HG03064 (cell line): ENCODE data around the gene CYP11A1.

Experiments used
- ATAC-seq: cut with Tn5 transposase; IDR thresholded peaks from one replicate; pipeline ENCODE4 v1.9.1; 2021; ENCODE audit warnings: low read depth; ENCODE audit not compliant: unreplicated experiment

The CYP11A1 gene

DNA sequence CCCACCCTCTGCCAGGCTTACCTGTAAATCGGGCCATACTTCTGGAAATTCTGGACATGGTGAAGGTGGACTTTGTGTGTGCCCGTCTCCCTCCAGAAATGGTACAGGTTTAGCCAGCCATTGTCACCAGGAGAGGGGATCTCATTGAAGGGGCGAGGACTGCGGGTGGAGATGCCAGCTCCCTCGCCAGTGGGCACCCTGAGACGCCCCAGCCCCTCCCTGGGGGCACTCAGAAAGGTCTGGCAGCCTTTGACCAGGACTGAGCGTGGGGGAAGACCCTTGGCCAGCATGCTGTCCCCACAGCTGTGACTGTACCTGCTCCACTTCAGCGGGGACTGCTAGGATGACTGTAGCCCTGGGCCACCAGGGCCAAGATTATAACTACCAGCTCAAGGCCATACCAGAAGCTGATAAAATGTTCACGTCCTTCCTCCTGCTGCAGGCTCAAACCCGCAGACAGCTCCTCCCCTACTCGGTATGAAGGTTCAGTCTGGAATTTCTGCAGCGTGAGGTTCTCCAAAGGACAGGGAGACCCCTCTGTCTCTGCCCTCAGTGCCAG lies at the start of gene CYP11A1:
Gene CYP11A1, minus strand, starts transcription at position 351 of the 559 bp plus-strand sequence. Its CDS starts 61 bp downstream, at position 290.
- no peak for ATAC-seq

- ATAC-seq = no peak
Measured at GRCh38 chr15:74417225-74417624, 49.8 kb upstream of the CYP11A1 start.

DNA sequence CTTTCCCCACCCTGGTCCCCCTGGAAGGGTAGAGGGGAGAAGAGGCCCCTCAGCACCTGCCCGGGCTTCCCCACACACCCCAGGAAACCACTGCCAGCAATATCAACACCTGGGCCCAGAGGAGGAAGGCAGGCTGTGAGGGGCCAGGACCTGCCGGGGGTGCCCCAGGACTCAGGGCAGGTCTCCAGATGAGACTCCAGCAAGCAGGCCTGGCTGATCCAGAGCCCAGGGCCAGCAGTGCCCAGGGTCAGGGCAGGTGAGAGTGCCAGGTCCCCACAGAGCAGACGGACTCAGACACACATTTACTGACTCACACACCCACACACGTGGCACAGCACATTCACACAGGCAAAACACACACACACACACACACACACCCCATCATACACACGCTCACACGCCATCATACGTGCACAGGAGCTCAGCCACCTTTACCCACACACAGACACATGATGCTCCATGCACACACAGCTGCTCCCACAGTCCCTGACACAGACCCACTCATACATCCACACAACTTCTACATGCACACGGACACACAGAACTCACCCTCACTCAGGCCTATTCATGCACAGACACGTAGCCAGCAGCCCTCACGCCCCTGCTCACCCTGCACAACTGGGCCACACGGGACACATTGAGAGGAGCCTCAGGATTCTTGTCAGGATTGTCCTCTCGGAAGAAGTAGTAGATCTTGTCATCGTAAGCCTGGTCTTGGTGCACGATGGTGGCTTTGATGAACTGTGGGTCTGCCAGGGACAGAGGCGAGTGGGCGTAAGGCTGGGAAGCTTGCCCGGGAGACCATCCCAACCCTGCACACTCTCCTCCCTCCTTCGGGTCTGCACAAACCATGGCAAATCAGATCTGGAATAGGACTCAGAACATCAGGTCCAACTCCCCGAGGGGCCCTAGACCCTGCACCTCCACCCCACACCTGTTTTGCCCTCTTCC lies 48.8 kb upstream of the CYP11A1 start:
- ATAC-seq = no peak

GRCh38 chr15:74414603-74415338 lies 47.3 kb upstream of the CYP11A1 start:
- no peak for ATAC-seq

DNA sequence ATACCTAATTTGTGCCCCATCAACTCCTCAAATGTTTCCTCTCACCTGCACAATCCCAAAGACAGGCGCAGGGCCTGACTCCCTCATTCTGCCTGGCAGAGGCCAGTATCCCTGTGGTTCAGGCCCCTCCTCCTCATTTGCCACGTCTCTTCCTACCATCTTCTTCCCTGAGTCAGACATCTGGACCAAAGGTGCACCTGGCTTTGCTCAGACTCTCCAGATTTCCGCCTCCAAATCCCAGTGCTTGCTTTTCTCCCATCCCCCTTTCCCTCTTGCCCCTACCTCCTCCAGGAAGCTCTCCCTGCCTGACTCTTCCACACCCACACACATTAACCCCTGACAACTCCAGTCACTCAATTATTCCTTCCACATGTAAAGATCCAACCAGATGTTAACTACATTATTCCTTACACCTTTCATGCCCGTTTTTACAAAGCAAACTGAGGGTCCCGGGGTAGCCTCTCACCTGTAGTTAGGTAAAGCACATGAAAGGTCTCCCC lies 46.7 kb upstream of the CYP11A1 start:
- ATAC-seq = no peak

GRCh38 chr15:74413350-74414080 lies 46.1 kb upstream of the CYP11A1 start:
- no peak for ATAC-seq

- ATAC-seq = no peak
Measured at GRCh38 chr15:74412159-74412558, 44.7 kb upstream of the CYP11A1 start.

DNA sequence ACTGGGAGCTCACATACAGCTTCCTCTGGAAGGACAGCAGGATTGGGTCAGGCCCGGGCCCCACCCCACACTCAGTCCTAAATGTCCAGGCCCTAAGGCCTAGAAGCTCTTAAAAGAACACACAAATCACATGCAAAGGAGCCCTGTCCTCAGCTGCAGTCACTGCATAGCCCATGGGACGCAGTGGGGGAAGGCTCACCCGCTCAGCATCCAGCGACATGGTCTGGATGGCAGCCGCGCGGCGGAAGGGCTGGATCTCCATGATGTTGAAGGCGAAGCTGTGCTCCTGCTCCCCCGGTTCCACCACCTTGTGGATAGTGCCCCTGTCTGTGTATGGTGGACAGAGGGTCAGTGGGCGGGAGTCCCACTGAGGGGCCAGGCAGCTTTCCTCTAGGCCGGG lies 44.2 kb upstream of the CYP11A1 start:
- no peak for ATAC-seq

DNA sequence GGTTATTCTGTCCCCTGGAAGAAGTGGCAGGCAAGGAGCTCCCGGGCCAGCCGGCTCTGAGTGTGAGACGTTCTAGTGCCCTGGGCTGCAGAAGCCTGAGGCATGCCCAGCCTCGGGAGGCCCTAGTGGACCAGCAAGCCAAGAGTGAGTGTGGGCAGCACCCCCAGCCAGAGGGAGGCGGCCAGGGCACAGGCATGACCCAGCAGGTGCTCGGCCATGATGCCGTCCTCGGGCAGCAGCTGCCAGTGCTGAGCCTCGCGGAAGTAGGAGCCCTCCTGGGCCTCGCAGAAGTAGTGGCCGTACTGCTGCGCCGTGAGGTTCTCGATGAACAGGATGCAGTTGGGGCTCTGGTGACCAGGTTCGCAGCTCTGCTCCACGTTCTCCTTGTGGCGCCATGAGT lies 43.1 kb upstream of the CYP11A1 start:
- no peak for ATAC-seq

DNA sequence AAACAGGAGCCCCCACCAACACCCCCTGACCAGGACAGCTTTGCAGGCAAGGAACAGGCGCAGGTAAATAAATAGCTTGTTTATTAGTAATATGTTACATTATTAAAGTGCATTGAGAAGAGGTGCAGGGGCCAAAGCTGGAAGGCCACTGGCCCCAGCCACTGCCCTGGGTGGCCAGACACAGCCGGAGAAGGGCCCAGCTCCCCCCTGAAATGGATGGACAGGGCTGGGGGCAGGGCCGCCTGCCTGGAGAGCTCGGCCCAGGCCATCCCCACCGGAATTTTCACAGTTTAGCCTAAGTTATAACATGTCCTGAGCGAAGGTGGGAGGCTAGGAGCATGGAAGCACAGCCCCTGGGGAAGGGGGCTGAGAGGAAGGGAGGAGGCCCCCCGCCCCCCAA lies 41.8 kb upstream of the CYP11A1 start:
- no peak for ATAC-seq

DNA sequence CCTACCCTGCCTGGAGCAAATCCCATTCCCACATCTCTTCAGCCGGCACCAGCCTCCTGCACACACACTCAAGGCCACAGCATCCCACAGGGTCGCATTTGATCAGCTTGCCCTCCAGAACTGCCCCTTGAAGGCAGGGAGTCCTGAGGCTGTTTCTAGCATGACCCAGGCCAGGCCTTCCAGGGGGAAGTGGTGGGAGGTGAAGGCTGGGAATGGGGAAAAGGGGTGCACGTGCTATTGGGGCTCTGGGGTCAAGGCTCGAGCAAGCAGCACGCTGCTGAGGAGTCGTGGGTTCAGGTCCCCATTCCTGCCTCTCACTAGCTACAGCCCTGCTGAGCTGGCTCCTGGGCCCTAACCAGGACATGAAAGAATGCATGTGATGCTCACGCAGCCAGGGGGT lies 41.4 kb upstream of the CYP11A1 start:
- ATAC-seq = no peak

- ATAC-seq = no peak
Measured at GRCh38 chr15:74408385-74408784, 40.9 kb upstream of the CYP11A1 start.

DNA sequence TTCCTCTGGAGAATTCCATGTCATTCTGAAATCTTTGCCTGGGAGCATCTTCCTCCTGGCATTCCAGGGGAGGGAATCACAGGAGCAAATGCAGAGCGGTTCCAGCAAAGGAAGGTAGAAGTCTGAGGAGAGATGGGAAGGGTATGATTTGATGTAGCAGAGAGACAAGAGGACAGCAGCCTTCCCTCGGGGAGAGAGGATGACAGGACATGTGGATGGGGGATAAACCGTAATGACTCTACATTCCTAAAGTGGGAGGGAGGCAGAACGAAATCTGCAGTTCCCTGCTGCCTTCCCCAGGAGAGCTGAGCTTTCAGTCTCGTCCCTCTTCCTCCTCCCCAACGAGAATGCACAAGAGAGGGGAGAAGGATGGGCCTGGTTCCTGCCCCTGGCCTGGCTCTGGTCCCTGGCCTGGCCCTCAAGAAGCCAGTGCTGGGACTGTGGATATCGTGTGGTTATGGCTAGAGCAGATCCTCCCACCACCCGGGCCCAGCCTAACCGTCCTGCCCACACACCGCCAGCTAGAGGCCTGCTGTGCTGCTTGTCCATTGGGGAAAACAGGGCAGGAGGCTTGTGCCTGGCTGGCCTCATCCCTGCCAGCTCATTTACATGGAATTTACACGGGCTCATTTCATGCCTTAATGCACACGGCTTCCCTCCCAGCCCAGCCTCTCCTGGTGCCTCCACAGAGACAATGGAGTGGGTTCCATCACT lies 39.7 kb upstream of the CYP11A1 start:
- no peak for ATAC-seq

- no peak for ATAC-seq
Measured at GRCh38 chr15:74406517-74406916, 39.1 kb upstream of the CYP11A1 start.

- ATAC-seq = no peak
Measured at GRCh38 chr15:74405823-74406222, 38.4 kb upstream of the CYP11A1 start.

- peak; percentile 35 for ATAC-seq
Measured at GRCh38 chr15:74403991-74404563, 36.6 kb upstream of the CYP11A1 start.

- ATAC-seq = no peak
Measured at GRCh38 chr15:74403588-74403919, 36.1 kb upstream of the CYP11A1 start.

- no peak for ATAC-seq
Measured at GRCh38 chr15:74402873-74403587, 35.6 kb upstream of the CYP11A1 start.

GRCh38 chr15:74402337-74402841 lies 34.9 kb upstream of the CYP11A1 start:
- no peak for ATAC-seq
